Measurements from ENCODE around the gene ACADS.

DNA sequence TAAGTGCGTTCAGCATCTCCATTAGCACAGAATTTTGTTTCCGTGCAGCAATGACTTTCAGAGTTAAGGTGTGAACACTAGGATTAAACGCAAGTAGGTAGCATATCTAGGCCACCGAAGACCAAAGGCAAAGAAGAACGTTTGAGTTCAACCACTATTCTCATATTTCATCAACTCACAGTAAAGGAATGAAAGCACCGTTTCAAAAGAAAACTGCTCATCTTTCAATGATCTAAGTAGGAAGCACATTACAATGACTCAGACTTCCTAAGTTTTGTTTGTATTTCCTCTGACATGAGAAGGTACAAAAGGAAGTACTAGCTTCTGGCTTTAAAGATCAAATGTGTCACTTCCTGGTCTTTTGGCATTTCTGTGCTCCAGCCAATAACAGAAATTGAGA, 57.6 kb downstream of the ACADS start:
- TF ChIP-seq EZH2 (IDR thresholded peaks at IDR 0.05; ENCODE audit: borderline replicate concordance, insufficient read depth, low read length, poor library complexity, severe bottlenecking): no peak
- no peak for TF ChIP-seq EP300 (conservative IDR thresholded peaks at IDR 0.05; ENCODE audit: poor library complexity, severe bottlenecking)
- TF ChIP-seq, protein P1, sequence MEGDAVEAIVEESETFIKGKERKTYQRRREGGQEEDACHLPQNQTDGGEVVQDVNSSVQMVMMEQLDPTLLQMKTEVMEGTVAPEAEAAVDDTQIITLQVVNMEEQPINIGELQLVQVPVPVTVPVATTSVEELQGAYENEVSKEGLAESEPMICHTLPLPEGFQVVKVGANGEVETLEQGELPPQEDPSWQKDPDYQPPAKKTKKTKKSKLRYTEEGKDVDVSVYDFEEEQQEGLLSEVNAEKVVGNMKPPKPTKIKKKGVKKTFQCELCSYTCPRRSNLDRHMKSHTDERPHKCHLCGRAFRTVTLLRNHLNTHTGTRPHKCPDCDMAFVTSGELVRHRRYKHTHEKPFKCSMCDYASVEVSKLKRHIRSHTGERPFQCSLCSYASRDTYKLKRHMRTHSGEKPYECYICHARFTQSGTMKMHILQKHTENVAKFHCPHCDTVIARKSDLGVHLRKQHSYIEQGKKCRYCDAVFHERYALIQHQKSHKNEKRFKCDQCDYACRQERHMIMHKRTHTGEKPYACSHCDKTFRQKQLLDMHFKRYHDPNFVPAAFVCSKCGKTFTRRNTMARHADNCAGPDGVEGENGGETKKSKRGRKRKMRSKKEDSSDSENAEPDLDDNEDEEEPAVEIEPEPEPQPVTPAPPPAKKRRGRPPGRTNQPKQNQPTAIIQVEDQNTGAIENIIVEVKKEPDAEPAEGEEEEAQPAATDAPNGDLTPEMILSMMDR (IDR thresholded peaks at IDR 0.05; ENCODE audit: poor library complexity, severe bottlenecking): no peak
- TF ChIP-seq TAF1 (IDR thresholded peaks at IDR 0.05; ENCODE audit: low read depth): no peak
- TF ChIP-seq POLR2AphosphoS5 (IDR thresholded peaks at IDR 0.05): no peak
- TF ChIP-seq SMC3 (conservative IDR thresholded peaks at IDR 0.05; ENCODE audit: poor library complexity): no peak
- TF ChIP-seq, protein P2, sequence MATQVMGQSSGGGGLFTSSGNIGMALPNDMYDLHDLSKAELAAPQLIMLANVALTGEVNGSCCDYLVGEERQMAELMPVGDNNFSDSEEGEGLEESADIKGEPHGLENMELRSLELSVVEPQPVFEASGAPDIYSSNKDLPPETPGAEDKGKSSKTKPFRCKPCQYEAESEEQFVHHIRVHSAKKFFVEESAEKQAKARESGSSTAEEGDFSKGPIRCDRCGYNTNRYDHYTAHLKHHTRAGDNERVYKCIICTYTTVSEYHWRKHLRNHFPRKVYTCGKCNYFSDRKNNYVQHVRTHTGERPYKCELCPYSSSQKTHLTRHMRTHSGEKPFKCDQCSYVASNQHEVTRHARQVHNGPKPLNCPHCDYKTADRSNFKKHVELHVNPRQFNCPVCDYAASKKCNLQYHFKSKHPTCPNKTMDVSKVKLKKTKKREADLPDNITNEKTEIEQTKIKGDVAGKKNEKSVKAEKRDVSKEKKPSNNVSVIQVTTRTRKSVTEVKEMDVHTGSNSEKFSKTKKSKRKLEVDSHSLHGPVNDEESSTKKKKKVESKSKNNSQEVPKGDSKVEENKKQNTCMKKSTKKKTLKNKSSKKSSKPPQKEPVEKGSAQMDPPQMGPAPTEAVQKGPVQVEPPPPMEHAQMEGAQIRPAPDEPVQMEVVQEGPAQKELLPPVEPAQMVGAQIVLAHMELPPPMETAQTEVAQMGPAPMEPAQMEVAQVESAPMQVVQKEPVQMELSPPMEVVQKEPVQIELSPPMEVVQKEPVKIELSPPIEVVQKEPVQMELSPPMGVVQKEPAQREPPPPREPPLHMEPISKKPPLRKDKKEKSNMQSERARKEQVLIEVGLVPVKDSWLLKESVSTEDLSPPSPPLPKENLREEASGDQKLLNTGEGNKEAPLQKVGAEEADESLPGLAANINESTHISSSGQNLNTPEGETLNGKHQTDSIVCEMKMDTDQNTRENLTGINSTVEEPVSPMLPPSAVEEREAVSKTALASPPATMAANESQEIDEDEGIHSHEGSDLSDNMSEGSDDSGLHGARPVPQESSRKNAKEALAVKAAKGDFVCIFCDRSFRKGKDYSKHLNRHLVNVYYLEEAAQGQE (IDR thresholded peaks at IDR 0.05; ENCODE audit: borderline replicate concordance): no peak

Measured in neural cell (in vitro differentiated cells).